Measurements from ENCODE around the gene HS6ST2. TPM values are rescaled to one million over a fixed set of nuclear protein-coding genes. Genes with fewer than 3 reads are reported as not detected.

The HS6ST2 gene
- total and polyA plus RNA-seq, 4 donors: 11.4 to 73.1 (median 53.1) TPM

DNA sequence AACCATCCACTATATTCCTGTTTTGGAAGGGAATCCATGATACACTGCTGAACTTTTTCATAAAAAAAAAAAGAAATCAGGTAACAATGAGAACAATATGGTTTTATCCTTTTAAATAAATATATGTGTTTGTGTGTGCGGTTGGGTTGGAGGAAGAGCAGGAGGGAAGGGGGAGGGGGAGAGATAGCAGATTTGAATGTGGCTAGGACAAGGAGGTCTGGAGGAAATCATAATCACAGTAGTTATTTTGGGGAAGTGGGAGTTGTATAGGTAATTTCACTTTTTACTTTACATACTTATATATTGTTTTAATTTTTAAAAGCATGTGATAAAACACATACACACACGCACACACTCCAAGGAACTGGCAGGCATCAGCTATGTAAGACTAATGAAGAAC lies 335.1 kb downstream of the HS6ST2 start:
- Histone ChIP-seq H3K27ac (ENCODE audit: low read depth, low read length) (no peak overlapping the region), H3K9me3 (ENCODE audit: control insufficient read depth, insufficient read depth, low read length) (no peaks in the 10 kb centered on the region), H3K4me1 (ENCODE audit: control insufficient read depth, insufficient read depth, low read length) (no peaks in the 10 kb centered on the region), H3K4me3 (ENCODE audit: low read depth, low read length) (no peak overlapping the region), H3K27me3 (ENCODE audit: control insufficient read depth, insufficient read depth, low read length) (peaks cover 22% of the 10 kb centered on the region), H3K36me3 (ENCODE audit: control insufficient read depth, insufficient read depth, low read length) (no peaks in the 10 kb centered on the region)
- no peak for DNase-seq (ENCODE audit: low read depth in 4 of 6, low spot score in 6 of 6)
- WGBS (ENCODE audit: insufficient coverage): no CpG with 5 or more reads among the region's 2 CpGs

DNA sequence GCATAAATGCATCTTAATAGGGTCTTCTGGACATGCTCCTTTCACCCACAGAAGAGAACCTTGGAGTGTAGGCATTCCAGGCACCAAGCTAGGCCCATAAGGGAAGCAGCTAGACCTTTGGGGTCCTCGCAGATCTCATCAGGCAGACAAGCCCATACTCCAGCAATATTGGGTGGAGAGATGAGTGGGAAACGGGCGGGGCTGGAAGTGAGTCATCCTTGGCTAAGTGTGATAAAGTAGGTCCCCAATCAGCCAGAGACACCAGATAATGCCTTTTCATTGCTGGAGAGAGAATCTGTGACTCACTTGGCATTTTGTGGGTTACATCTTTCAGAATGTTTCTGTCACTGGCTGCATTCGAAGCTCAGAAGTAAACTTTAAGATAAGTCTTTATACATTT lies 336.3 kb downstream of the HS6ST2 start:
- Histone ChIP-seq H3K27ac (ENCODE audit: low read depth, low read length) (no peak overlapping the region), H3K9me3 (ENCODE audit: control insufficient read depth, insufficient read depth, low read length) (no peaks in the 10 kb centered on the region), H3K4me3 (ENCODE audit: low read depth, low read length) (no peak overlapping the region), H3K27me3 (ENCODE audit: control insufficient read depth, insufficient read depth, low read length) (peaks cover 21% of the 10 kb centered on the region), H3K4me1 (ENCODE audit: control insufficient read depth, insufficient read depth, low read length) (no peaks in the 10 kb centered on the region), H3K36me3 (ENCODE audit: control insufficient read depth, insufficient read depth, low read length) (no peaks in the 10 kb centered on the region)
- WGBS (ENCODE audit: insufficient coverage): no CpG with 5 or more reads among the region's 4 CpGs
- no peak for DNase-seq (ENCODE audit: low read depth in 4 of 6, low spot score in 6 of 6)

DNA sequence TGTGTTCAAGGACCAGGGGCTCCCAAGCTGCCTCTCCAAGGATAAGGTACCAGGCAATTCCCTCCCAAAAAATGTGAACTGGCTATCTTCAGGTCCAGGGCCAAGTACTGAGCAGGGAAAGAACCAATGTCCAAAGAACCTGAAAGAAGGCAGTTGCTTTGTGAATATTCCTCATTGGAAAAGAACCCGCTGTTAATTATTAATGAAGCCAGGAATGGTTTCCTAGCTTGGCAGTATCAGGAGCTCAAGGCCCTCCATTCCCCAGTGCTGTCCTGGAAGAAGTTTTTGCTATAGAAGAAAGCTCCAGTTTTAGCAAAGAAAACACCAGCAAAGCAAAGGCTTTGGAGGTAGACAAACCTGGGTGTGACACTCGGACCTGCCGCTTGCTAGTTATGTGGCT lies 339.6 kb downstream of the HS6ST2 start:
- DNase-seq (ENCODE audit: low read depth in 4 of 6, low spot score in 6 of 6): no peak
- WGBS (ENCODE audit: insufficient coverage): 89% methylated on average over 1 of the region's 3 CpGs
- H3K4me3 ChIP-seq (ENCODE audit: low read depth, low read length): no peak overlapping the region
- no peak overlapping the region for H3K27ac ChIP-seq (ENCODE audit: low read depth, low read length)
- H3K27me3 ChIP-seq (ENCODE audit: control insufficient read depth, insufficient read depth, low read length): peaks cover 20% of the 10 kb centered on the region
- no peaks in the 10 kb centered on the region for H3K9me3 ChIP-seq (ENCODE audit: control insufficient read depth, insufficient read depth, low read length)
- no peaks in the 10 kb centered on the region for H3K36me3 ChIP-seq (ENCODE audit: control insufficient read depth, insufficient read depth, low read length)
- no peaks in the 10 kb centered on the region for H3K4me1 ChIP-seq (ENCODE audit: control insufficient read depth, insufficient read depth, low read length)

DNA sequence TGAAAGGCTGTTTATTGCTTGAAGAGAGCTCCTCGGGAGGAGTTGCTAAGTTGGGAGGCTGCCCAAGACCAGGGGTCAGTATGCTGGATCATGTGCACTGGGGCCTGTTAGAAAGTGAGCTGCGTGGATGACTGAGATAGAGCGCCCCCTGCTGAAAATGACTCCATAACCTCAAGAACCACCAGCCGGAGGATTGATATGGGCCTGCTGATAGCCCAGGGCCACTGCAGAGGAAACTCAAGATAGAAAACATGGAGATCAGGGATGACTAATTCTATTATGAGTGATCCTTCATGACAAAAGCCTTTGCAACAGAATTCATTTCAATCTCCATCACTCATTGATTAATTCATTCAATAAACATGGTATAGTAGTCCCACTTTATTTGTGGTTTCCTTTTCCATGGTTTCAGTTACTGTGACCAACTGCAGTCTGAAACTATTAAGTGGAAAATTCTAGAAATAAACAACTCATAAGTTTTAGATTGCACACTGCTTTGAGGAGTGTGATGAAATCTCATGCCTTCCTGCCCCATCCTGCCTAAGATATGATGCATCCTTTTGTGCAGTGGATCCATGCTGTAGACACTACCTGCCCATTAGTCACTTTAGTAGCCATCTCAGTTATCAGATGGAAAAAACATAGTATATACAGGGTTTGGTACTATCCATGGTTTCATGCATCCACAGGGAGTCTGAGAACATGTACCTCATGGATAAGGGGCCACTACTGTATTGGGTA lies 342.9 kb downstream of the HS6ST2 start:
- peak in 1 of 6 donors; percentile 28 for DNase-seq (ENCODE audit: low read depth in 4 of 6, low spot score in 6 of 6)
- Histone ChIP-seq H3K36me3 (ENCODE audit: control insufficient read depth, insufficient read depth, low read length) (no peaks in the 10 kb centered on the region), H3K27me3 (ENCODE audit: control insufficient read depth, insufficient read depth, low read length) (peaks cover 16% of the 10 kb centered on the region), H3K9me3 (ENCODE audit: control insufficient read depth, insufficient read depth, low read length) (no peaks in the 10 kb centered on the region), H3K4me3 (ENCODE audit: low read depth, low read length) (no peak overlapping the region), H3K4me1 (ENCODE audit: control insufficient read depth, insufficient read depth, low read length) (no peaks in the 10 kb centered on the region), H3K27ac (ENCODE audit: low read depth, low read length) (no peak overlapping the region)
- WGBS (ENCODE audit: insufficient coverage): no CpG with 5 or more reads among the region's 4 CpGs

DNA sequence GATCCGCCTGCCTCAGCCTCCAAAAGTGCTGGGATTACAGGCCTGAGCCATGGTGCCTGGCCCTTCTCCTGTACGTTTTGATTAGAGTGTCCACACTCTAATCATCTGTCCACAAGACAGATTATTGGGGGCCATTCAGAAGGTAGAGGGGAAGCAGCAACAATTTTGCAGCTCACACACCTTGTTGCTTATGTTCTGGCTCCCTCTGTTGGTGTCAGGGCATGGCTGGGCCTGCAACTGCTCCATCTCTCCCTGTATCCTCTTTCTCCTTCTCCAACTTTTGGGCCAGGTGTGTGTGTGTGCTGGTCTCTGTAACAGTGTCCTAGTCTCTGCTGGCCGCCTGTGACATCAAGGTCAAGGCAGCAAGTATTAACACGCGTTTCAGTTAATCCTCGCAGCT lies 344.1 kb downstream of the HS6ST2 start:
- no peaks in the 10 kb centered on the region for H3K4me1 ChIP-seq (ENCODE audit: control insufficient read depth, insufficient read depth, low read length)
- no peaks in the 10 kb centered on the region for H3K36me3 ChIP-seq (ENCODE audit: control insufficient read depth, insufficient read depth, low read length)
- peaks cover 14% of the 10 kb centered on the region for H3K27me3 ChIP-seq (ENCODE audit: control insufficient read depth, insufficient read depth, low read length)
- WGBS (ENCODE audit: insufficient coverage): 66% methylated on average over 6 of the region's 6 CpGs
- H3K27ac ChIP-seq (ENCODE audit: low read depth, low read length): no peak overlapping the region
- DNase-seq (ENCODE audit: low read depth in 4 of 6, low spot score in 6 of 6): peak in 2 of 6 donors; percentile 7 to 53
- no peak overlapping the region for H3K4me3 ChIP-seq (ENCODE audit: low read depth, low read length)
- no peaks in the 10 kb centered on the region for H3K9me3 ChIP-seq (ENCODE audit: control insufficient read depth, insufficient read depth, low read length)

DNA sequence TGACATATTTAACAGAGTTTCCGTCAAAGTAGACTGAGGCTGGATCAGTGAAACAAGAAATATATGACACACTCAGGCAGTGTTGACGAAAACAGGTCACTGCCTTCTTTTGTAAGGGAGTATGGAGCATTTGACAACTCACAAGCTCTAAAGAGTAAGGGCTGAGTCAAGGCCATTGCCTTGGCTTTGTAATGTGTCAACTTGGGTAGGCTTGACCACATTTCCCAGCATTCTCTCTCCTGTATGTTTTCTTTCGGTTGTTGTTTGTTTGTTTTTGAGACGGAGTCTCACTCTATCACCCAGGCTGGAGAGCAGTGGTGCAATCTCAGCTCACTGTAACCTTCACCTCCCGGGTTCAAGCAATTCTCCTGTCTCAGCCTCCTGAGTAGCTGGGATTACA lies 344.6 kb downstream of the HS6ST2 start:
- peaks cover 12% of the 10 kb centered on the region for H3K27me3 ChIP-seq (ENCODE audit: control insufficient read depth, insufficient read depth, low read length)
- no peaks in the 10 kb centered on the region for H3K9me3 ChIP-seq (ENCODE audit: control insufficient read depth, insufficient read depth, low read length)
- H3K27ac ChIP-seq (ENCODE audit: low read depth, low read length): no peak overlapping the region
- H3K36me3 ChIP-seq (ENCODE audit: control insufficient read depth, insufficient read depth, low read length): no peaks in the 10 kb centered on the region
- 69% methylated on average over 2 of the region's 5 CpGs for WGBS (ENCODE audit: insufficient coverage)
- H3K4me3 ChIP-seq (ENCODE audit: low read depth, low read length): no peak overlapping the region
- no peaks in the 10 kb centered on the region for H3K4me1 ChIP-seq (ENCODE audit: control insufficient read depth, insufficient read depth, low read length)
- DNase-seq (ENCODE audit: low read depth in 4 of 6, low spot score in 6 of 6): no peak

DNA sequence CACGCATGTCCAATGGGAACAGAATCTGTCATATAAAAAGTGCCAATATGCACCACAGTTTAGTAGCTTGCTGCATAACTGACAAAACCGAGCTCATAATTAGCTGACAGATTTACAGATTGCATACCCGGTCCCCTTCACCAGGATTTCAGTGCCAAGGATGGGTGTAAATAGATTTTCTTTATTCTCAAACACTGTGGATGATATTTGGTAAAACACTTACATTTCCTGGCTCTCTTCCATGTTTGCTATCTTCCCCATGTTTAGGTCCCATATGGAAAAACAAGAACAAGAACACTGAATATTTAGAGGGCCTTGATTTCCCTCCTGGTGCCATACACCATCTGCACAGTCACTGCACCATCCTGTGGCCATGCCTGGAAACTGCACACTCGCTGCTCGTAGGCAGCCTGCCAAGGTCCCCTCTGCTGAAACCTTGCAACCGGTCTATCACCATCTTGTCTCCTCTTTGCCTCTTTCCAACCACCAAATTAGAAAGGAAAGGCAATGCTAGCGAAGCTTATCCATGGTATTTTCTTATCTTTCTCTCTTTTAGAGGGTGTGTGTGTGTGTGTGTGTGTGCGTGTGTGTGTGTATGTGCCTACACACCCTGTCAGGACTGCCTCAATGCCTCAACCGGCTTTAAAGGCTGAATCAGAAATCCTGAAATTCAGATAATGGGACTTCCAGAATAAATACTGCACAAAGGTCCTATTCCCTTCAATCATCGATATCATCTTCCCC lies 345.4 kb downstream of the HS6ST2 start:
- 46% methylated on average over 3 of the region's 10 CpGs for WGBS (ENCODE audit: insufficient coverage)
- Histone ChIP-seq H3K9me3 (ENCODE audit: control insufficient read depth, insufficient read depth, low read length) (no peaks in the 10 kb centered on the region), H3K4me3 (ENCODE audit: low read depth, low read length) (no peak overlapping the region), H3K27me3 (ENCODE audit: control insufficient read depth, insufficient read depth, low read length) (peaks cover 9% of the 10 kb centered on the region), H3K36me3 (ENCODE audit: control insufficient read depth, insufficient read depth, low read length) (no peaks in the 10 kb centered on the region), H3K4me1 (ENCODE audit: control insufficient read depth, insufficient read depth, low read length) (no peaks in the 10 kb centered on the region), H3K27ac (ENCODE audit: low read depth, low read length) (no peak overlapping the region)
- DNase-seq (ENCODE audit: low read depth in 4 of 6, low spot score in 6 of 6): peak in 3 of 6 donors; percentile 23 to 85 (median 84)

DNA sequence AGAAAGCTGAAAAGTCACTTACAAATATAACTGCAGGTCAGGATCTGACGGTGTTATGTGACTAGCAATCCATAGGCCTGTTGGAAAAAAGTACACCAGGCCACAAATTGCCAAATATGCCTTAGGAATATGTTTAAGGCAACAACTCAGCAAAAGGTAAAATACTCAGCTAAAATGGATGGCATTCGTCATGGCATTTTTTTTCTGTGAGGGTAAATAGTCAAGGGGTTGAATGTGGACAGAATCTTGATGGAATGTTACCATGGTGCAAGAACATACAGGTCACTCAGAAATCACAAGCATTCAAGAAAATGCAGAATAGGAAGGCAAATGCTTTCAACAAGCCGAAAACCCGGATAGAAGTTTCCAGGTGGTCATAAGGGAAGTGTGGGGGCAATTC lies 347.9 kb downstream of the HS6ST2 start:
- Histone ChIP-seq H3K4me3 (ENCODE audit: low read depth, low read length) (no peak overlapping the region), H3K27me3 (ENCODE audit: control insufficient read depth, insufficient read depth, low read length) (peaks cover 3% of the 10 kb centered on the region), H3K9me3 (ENCODE audit: control insufficient read depth, insufficient read depth, low read length) (no peaks in the 10 kb centered on the region), H3K4me1 (ENCODE audit: control insufficient read depth, insufficient read depth, low read length) (no peaks in the 10 kb centered on the region), H3K27ac (ENCODE audit: low read depth, low read length) (no peak overlapping the region), H3K36me3 (ENCODE audit: control insufficient read depth, insufficient read depth, low read length) (no peaks in the 10 kb centered on the region)
- DNase-seq (ENCODE audit: low read depth in 4 of 6, low spot score in 6 of 6): no peak
- 67% methylated on average over 2 of the region's 4 CpGs for WGBS (ENCODE audit: insufficient coverage)

DNA sequence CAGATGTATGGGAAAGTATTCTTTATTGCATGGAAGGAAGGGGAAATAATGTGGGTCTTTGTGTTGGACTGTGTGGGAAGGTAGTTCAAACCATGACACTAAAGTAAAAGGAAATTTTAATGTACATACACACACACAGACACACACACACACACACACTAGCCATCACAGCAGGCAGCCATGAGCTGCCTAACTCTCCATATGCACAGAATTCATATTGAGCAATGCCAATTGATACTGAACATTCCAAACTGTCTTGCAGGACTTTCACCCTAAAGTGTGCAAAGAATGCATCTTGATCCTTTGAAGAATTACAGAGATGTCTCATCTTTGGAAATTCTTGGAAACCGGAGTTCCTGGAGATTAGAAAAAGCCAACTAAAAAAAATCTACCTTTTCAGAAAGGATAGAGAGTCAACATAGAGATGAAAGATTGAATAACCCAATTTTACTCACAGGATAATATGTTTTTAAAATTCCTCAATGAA lies 349.0 kb downstream of the HS6ST2 start:
- WGBS (ENCODE audit: insufficient coverage): no CpG with 5 or more reads among the region's 1 CpG
- Histone ChIP-seq H3K27ac (ENCODE audit: low read depth, low read length) (no peak overlapping the region), H3K4me1 (ENCODE audit: control insufficient read depth, insufficient read depth, low read length) (no peaks in the 10 kb centered on the region), H3K9me3 (ENCODE audit: control insufficient read depth, insufficient read depth, low read length) (no peaks in the 10 kb centered on the region), H3K36me3 (ENCODE audit: control insufficient read depth, insufficient read depth, low read length) (no peaks in the 10 kb centered on the region), H3K4me3 (ENCODE audit: low read depth, low read length) (no peak overlapping the region), H3K27me3 (ENCODE audit: control insufficient read depth, insufficient read depth, low read length) (peaks cover 3% of the 10 kb centered on the region)
- DNase-seq (ENCODE audit: low read depth in 4 of 6, low spot score in 6 of 6): no peak
